Mammary epithelial cell (primary cell): ENCODE results near the gene KRTAP9-3.
"Not testable (repeated sequence)": the region's sequence is repeated elsewhere in the genome, so short reads cannot be mapped to it uniquely, and the experiment has no call there.

Source experiments
- CTCF ChIP-seq, 2 donors: IDR thresholded peaks in 1 of 2; conservative IDR thresholded peaks in 1 of 2; 2 replicates each; pipeline ENCODE4 v1.5.1; 2011 to 2012; ENCODE audit warnings: inconsistent platforms in 2 of 2, low read length in 2 of 2, mild to moderate bottlenecking in 2 of 2, control low read depth in 1 of 2, low read depth in 1 of 2; ENCODE audit not compliant: insufficient read depth in 1 of 2; ENCODE audit errors: extremely low read depth in 1 of 2
- EZH2 ChIP-seq: IDR thresholded peaks from 2 replicates; pipeline ENCODE4 v1.6.1; 2012; ENCODE audit warnings: low read length, inconsistent platforms, borderline replicate concordance

GRCh38 chr17:41232399-41233105 is at the start of gene KRTAP9-3:
- TF ChIP-seq CTCF (conservative IDR thresholded peaks at IDR 0.05 in 1 of 2, IDR thresholded peaks at IDR 0.05 in 1 of 2; ENCODE audit: extremely low read depth in 1 of 2, insufficient read depth in 1 of 2, low read depth in 1 of 2, low read length in 2 of 2); EZH2: not testable (repeated sequence)
